Renal cortical epithelial cell (primary cell): Measurements from ENCODE around the gene PCDHGB2. TPM values are rescaled to one million over a fixed set of nuclear protein-coding genes. Genes with fewer than 3 reads are reported as not detected.
A peak's percentile ranks its signal among the peaks of the same experiment; 100 is the strongest.
"Not testable (repeated sequence)": the region's sequence is repeated elsewhere in the genome, so short reads cannot be mapped to it uniquely, and the experiment has no call there.

Source experiments
- DNase-seq: peaks from one replicate; pipeline ENCODE4 v3.0.0-alpha.2; 2011; ENCODE audit warnings: low read depth
- total RNA-seq: library from RNA; depleted of rRNA; stranded (reverse); fragments of >200 nt; gene quantifications from 2 replicates; pipeline ENCODE4 v1.2.3, GENCODE V29; 2014

Gene PCDHGB2
- total RNA-seq: 0.35 and 2.7 TPM in 2 replicates

DNA sequence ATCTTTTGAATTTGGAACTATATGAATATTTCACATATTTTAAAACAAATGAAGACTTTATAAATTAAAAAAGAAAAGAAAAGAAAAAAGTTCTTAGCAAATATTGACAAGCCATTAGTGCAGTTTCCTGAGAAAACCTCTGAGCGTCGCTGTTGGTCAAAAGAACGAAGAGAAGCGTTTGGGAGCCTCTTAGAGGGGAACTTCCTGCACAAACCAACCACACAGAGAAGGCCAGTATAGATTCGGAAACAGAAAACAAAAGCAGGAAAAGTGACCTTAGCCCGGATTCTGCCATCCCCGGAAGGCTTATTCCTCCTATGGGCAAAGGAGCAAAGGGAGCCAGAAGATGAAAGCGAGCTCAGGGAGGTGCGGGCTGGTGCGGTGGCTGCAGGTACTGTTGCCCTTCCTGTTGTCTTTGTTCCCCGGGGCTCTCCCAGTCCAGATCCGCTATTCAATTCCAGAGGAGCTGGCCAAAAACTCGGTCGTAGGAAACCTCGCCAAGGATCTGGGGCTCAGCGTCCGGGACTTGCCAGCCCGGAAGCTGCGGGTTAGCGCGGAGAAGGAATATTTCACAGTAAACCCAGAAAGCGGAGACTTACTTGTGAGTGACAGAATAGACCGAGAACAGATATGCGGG lies at the start of gene PCDHGB2:
PCDHGB2 (plus strand) TSS at position 205 of the 637 bp plus-strand sequence; CDS start at position 347, 142 bp downstream.
- DNase-seq: peak; percentile 16

DNA sequence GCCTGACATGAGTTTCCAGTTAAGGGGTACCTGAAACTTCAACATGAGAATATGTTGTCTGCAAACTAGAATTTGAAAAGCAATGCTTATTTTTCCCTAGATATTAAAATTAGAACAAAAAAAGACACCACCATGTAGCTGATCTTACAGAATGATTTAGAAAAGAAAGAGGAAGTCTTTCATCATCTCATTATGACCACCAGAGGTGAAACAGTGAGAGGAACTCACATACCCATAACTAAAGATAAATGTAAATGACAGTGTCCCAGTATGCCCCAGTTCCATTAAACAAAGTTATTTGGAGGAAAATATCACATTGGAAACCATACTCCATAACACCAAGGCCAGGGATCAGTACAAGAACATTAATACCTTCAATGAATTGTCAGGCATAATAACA lies 46.1 kb upstream of the PCDHGB2 start:
- DNase-seq: no peak

- DNase-seq: not testable (repeated sequence)
Measured at GRCh38 chr5:141316963-141317362, 42.8 kb upstream of the PCDHGB2 start.

DNA sequence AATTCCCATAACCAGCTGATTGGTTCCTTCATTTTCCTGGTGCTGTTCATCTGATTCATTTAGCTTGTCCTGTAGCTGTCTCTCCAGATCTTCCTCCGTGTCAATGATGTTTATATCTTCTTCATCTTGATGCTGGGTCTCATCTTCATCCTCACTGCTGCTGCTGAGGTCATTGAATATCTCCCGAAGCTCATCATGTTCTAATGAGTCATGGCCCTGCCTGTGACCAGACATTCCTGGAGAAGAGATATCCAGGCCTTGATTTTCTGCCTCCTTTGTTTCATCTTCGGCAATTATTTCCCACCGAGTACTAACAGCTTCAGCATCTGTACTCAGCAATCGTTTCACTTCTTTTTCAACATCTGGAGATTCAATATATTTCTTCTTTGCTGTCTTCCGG lies 40.6 kb upstream of the PCDHGB2 start:
- no peak for DNase-seq

GRCh38 chr5:141319699-141320098 lies 40.1 kb upstream of the PCDHGB2 start:
- no peak for DNase-seq

DNA sequence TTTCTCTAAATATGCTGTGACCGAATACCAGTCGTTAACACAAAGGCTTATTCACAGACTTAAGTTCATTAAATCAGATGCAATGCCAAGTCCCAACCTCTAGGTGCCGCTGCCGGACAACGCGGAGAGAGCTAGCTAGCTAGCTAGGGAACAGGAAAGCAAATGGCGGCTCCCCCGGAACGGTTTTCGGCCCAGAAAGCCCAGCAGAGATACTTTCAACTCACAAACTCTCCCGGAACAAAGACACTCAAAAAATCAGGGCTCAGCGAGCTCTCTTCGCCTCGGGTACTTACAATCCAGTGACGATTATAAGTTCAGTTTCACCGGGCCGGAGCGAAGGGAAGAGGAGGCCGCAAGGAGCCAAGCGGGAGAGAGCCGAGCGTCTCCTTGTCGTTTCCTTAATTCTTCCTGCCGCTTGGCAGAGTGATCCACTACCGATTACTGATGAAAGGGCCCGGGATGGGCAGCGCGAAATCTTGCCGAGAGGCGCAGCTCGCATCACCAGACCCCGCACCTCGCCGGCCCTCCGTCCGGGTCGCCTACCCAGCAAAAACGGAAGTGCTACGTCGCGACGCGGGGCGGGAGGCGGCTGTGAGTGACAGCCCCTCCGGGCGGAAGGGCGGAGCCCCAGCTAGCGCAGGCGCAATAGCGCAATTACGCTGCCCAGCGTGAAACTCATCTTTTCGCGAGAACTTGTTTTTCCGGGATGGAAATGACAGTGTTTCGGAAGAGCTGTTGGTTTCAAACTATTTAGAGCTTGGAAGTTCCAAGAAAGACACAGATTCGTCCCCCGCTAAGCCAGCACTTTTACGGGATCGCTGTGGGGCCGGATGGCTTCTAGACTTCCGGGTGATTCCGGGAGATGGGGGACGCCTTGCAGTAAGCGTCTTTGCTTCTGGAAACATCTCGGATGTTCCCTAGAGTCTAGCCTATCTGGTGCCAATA lies 39.3 kb upstream of the PCDHGB2 start, which contains the start of gene TAF7:
TAF7 (minus strand) TSS at position 560 of the 945 bp plus-strand sequence. CDS start 740 bp downstream, outside the sequence.
- DNase-seq: peak; percentile 88

DNA sequence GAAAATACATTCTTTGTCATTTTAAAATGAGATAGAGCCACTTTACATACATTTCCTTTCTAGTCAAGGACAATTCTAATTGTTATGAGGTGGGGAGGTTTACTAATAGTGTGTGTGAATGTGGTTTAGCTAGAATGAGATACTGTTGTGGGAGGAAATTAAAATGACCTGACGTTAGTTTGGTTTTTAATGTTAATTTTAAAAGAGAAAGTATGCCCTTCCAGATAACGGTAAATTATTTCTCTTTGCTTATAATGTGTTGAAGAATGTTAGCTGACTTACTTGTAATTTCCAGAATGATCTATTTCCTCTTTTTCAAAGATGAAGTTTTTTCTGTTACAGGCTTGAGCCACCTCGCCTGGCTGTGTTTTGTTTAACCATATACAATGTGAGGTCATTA lies 37.5 kb upstream of the PCDHGB2 start:
- no peak for DNase-seq

DNA sequence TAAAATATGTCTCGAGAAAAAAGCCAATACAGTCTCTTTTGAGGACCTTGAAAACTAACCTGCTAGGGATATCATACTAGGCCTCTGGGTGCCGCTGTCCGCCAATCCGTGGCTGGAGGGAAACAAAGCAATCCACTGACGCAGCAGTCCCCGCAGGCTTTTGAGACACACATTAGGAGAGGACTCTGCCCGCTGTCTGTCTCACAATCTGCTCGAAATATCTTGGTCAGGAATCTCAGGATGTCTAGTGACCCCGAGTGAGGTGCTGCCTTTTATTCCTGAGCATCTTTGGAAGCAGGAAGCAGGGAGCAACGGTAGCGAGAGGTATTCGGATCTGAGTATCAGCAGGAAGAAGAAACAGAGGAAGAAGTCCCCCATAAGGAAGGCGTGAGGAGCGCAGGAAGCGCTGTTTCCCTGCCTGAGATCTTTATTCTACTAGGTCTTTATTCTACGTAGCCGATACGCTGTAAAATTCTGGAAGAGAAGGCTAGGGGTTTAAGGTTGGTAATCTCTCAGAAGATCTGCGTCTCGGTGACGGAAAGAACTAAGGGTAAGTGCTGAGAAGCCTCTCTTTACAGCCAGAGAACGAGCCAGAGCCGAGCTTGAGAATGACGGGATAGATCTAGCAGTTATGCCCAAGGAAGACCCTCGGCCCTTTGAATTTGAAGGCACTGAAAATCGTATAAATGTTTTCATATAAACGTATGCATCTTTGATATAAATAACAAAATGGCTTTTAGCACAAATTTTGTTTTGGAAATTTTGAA lies 33.5 kb upstream of the PCDHGB2 start:
- DNase-seq: peak; percentile 35

GRCh38 chr5:141328231-141328630 lies 31.6 kb upstream of the PCDHGB2 start:
- DNase-seq: no peak

DNA sequence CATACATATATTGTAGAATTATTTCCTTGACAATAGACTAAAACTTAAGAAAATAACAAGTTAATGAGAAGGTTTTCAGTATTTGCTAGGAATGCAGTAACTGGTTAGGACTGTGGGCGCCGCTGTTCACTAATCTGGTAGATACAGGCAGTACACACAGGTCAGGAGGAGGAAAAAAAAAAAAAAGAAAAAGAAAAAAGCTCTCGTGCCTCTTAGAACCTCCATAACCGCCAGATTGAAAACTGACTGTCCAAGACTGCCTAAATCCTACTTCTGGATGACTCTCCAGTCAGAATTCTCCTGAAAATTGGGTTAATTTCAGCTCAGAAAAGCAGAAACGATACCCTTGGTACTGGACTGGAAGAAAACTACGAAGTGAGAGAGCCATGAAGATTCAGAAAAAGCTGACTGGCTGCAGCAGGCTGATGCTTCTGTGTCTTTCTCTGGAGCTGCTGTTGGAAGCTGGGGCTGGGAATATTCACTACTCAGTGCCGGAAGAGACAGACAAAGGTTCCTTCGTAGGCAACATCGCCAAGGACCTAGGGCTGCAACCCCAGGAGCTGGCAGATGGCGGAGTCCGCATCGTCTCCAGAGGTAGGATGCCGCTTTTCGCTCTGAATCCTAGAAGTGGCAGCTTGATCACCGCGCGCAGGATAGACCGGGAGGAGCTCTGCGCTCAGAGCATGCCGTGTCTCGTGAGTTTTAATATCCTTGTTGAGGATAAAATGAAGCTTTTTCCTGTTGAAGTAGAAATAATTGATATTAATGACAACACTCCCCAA lies 29.3 kb upstream of the PCDHGB2 start, which contains the start of gene PCDHGA1:
PCDHGA1 (plus strand) TSS at position 216 of the 782 bp plus-strand sequence.
- peak; percentile 45 for DNase-seq

GRCh38 chr5:141332571-141332970 lies 27.2 kb upstream of the PCDHGB2 start:
- DNase-seq: not testable (repeated sequence)

DNA sequence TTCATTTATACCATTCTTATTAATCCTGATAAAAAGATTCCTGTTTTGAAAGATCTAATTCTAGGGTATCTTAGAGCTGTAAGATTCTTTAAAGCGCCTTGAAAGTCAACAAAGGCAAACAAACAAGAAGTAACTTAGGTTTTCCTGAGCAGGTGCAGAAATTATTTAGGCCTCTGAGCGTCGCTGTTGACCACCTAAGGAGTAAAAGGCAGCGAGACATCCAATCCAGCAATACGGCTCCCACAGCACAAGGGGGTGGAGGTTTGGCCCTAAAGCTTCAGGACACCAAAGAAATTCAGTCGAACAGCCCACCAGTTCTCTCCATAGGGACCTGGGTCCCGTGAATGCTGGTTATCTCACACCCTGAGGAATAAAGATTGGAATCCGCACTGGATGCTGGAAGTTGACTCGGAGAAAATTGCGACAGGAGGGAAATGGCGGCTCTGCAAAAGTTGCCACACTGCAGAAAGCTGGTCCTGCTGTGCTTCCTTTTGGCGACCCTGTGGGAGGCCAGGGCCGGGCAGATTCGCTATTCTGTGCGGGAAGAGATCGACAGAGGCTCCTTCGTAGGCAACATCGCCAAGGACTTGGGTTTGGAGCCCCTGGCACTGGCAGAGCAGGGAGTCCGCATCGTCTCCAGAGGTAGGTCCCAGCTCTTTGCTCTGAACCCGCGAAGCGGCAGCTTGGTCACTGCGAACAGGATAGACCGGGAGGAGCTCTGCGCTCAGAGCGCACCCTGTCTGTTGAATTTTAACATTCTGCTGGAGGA lies 21.1 kb upstream of the PCDHGB2 start, which contains the start of gene PCDHGA2:
PCDHGA2 (plus strand) TSS at position 223 of the 769 bp plus-strand sequence.
- DNase-seq: peak; percentile 37

DNA sequence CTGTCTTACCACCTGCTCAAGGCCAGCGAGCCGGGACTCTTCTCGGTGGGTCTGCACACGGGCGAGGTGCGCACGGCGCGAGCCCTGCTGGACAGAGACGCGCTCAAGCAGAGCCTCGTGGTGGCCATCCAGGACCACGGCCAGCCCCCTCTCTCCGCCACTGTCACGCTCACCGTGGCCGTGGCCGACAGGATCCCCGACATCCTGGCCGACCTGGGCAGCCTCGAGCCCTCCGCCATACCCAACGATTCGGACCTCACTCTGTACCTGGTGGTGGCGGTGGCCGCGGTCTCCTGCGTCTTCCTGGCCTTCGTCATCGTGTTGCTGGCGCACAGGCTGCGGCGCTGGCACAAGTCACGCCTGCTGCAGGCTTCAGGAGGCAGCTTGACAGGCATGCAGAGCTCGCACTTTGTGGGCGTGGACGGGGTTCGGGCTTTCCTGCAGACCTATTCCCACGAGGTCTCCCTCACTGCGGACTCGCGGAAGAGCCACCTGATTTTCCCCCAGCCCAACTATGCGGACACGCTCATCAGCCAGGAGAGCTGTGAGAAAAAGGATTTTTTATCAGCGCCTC lies 18.9 kb upstream of the PCDHGB2 start:
- DNase-seq: not testable (repeated sequence)

GRCh38 chr5:141342773-141343172 lies 17.0 kb upstream of the PCDHGB2 start:
- DNase-seq: no peak

DNA sequence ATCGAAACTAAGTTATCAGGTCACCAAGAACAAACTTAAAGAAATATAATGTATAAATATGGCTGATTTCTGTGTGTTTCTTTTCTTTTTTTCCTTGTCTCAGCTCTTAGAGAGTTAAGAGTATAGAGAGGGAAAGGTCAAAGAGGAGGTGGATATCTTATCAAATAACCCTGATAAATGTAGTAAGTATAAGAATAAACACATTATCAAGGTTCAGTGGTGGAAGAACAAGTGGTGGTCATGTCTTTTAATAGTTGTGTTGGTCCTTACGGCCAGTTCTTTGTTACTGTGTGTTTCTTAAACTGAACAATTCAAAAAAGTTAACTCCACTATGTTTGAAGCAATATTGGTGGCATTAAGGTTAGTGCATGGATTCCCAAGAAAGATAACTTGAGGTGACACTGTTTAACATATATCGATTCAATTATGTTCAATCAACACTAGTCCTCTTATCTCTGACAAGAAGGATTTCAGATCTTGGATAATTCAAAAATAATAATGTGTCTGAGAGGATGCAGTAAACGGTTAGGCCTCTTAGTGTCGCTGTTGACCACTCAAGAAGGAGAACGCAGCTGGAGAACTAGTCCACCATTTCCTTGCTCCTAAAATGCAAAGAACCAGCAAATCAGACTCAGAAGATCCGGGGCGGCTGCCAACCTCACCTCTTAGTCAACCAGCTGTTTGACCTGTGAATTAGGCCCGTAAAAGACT lies 16.4 kb upstream of the PCDHGB2 start, which contains the start of gene PCDHGA3:
PCDHGA3 (plus strand) TSS at position 588 of the 711 bp plus-strand sequence. CDS start 205 bp downstream, outside the sequence.
- peak; percentile 22 for DNase-seq

DNA sequence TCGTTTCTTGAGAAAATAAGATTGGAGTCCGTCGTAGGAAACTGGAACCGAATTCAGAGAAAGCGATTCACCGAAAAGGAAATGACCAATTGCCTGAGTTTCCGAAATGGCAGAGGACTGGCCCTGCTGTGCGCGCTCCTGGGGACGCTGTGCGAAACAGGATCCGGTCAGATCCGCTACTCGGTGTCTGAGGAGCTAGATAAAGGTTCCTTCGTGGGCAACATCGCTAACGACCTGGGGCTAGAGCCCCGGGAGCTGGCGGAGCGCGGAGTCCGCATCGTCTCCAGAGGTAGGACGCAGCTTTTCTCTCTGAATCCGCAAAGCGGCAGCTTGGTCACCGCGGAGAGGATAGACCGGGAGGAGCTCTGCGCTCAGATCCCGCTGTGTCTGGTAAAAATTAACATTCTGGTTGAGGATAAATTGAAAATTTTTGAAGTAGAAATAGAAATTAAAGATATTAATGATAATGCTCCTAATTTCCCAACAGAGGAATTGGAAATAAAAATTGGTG lies 15.8 kb upstream of the PCDHGB2 start:
- DNase-seq: no peak

DNA sequence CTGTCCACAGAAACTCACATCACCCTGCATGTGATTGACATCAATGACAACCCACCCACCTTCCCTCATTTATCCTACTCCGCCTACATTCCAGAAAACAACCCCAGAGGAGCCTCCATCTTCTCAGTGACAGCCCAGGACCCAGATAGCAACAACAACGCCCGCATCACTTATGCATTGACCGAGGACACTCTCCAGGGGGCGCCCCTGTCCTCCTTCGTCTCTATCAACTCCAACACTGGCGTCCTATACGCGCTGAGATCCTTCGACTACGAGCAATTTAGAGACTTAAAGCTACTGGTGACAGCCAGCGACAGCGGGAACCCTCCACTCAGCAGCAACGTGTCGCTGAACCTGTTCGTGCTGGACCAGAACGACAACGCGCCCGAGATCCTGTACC lies 14.5 kb upstream of the PCDHGB2 start:
- no peak for DNase-seq

- DNase-seq: not testable (repeated sequence)
Measured at GRCh38 chr5:141346017-141346416, 13.8 kb upstream of the PCDHGB2 start.
